IMR-90 (cell line): ENCODE results near the gene DDX53. TPM values are rescaled to one million over a fixed set of nuclear protein-coding genes. Genes with fewer than 3 reads are reported as not detected.
A peak's percentile ranks its signal among the peaks of the same experiment; 100 is the strongest.

Source experiments
- ATAC-seq: fragments of 200-7000 bp; cut with Tn5 transposase; 2 replicates; pipeline ENCODE4 v1.9.1; 2020; ENCODE audit warnings: low read depth, mild to moderate bottlenecking, moderate library complexity
- BruUV-seq: library from RNA; stranded (reverse); fragments of 400-500 nt; replicated peaks from 2 replicates; lab custom pipeline; 2021; lab: Mats Ljungman, UMichigan
- CTCF ChIA-PET: fragments of 300-600 bp; formaldehyde crosslinking; extraction: SDS; loops from one replicate; lab custom pipeline; 2021; ENCODE audit warnings: antibody characterized with exemption; lab: Yijun Ruan, JAX
- POLR2A ChIA-PET: fragments of 300-600 bp; sonication (Branson Sonifier 250); formaldehyde crosslinking; loops from one replicate; lab custom pipeline; 2022; ENCODE audit warnings: antibody characterized with exemption; ENCODE audit not compliant: unreplicated experiment; lab: Charles Lee
- DNase-seq: peaks from one replicate; pipeline ENCODE4 v3.0.0; 2013
- H2AFZ ChIP-seq: replicated peaks from 2 replicates; pipeline ENCODE3; 2013; ENCODE audit warnings: low read length, mild to moderate bottlenecking; ENCODE audit not compliant: poor library complexity
- H2AK5ac ChIP-seq: 2 replicates; pipeline ENCODE4 v1.6.1; 2013; ENCODE audit warnings: low read depth, low read length, inconsistent platforms
- H2AK9ac ChIP-seq: replicated peaks from 2 replicates; pipeline ENCODE3; 2013; ENCODE audit warnings: mild to moderate bottlenecking, low read depth, low read length, moderate library complexity; ENCODE audit not compliant: poor library complexity
- H2BK120ac ChIP-seq: 2 replicates; pipeline ENCODE4 v1.6.1; 2013; ENCODE audit warnings: low read depth, low read length, inconsistent platforms
- H2BK15ac ChIP-seq: 3 replicates; pipeline ENCODE4 v1.6.1; 2013; ENCODE audit warnings: low read depth, low read length, inconsistent platforms
- H2BK20ac ChIP-seq: 2 replicates; pipeline ENCODE4 v1.6.1; 2013; ENCODE audit warnings: low read depth, mild to moderate bottlenecking, inconsistent platforms, low read length, moderate library complexity
- H2BK5ac ChIP-seq: 2 replicates; pipeline ENCODE4 v1.6.1; 2013; ENCODE audit warnings: mild to moderate bottlenecking, low read depth, low read length, inconsistent platforms; ENCODE audit not compliant: poor library complexity, severe bottlenecking
- H3K14ac ChIP-seq: replicated peaks from 2 replicates; pipeline ENCODE4 v1.6.1; 2013; ENCODE audit warnings: low read depth, low read length, inconsistent platforms
- H3K18ac ChIP-seq: 2 replicates; pipeline ENCODE4 v1.6.1; 2013; ENCODE audit warnings: low read depth, low read length, control low read depth
- H3K23ac ChIP-seq: 2 replicates; pipeline ENCODE4 v1.6.1; 2013; ENCODE audit warnings: low read depth, low read length, inconsistent platforms
- H3K27ac ChIP-seq: 2 replicates; pipeline ENCODE4 v1.5.1; 2013; ENCODE audit warnings: mild to moderate bottlenecking, control low read depth, low read length; ENCODE audit not compliant: insufficient read depth
- H3K27me3 ChIP-seq: 2 replicates; pipeline ENCODE4 v1.6.1; 2013; ENCODE audit warnings: low read length; ENCODE audit not compliant: control insufficient read depth, insufficient read depth
- H3K36me3 ChIP-seq: 2 replicates; pipeline ENCODE4 v1.6.1; 2013; ENCODE audit warnings: low read length, mixed read lengths; ENCODE audit not compliant: control insufficient read depth, insufficient read depth
- H3K4ac ChIP-seq: 2 replicates; pipeline ENCODE4 v1.6.1; 2013; ENCODE audit warnings: low read depth, low read length, inconsistent platforms
- H3K4me1 ChIP-seq: 2 replicates; pipeline ENCODE4 v1.6.1; 2013; ENCODE audit warnings: low read length, mixed read lengths; ENCODE audit not compliant: control insufficient read depth, insufficient read depth
- H3K4me2 ChIP-seq: 2 replicates; pipeline ENCODE4 v1.6.1; 2013; ENCODE audit warnings: low read depth, mild to moderate bottlenecking, control low read depth, low read length, moderate library complexity
- H3K4me3 ChIP-seq: 2 replicates; pipeline ENCODE4 v1.5.1; 2013; ENCODE audit warnings: low read depth, mild to moderate bottlenecking, control low read depth, low read length, moderate library complexity; ENCODE audit not compliant: insufficient read depth
- H3K56ac ChIP-seq: 2 replicates; pipeline ENCODE4 v1.6.1; 2013; ENCODE audit warnings: low read length, inconsistent platforms; ENCODE audit not compliant: insufficient read depth; ENCODE audit errors: extremely low read depth
- H3K79me1 ChIP-seq, 2 experiments: 2 replicates each; pipeline ENCODE4 v1.6.1; 2013; ENCODE audit warnings: low read length in 2 of 2, inconsistent platforms in 1 of 2, low read depth in 1 of 2
- H3K9ac ChIP-seq: 2 replicates; pipeline ENCODE4 v1.6.1; 2013; ENCODE audit warnings: low read depth, low read length, control low read depth
- H3K9me1 ChIP-seq: 2 replicates; pipeline ENCODE4 v1.6.1; 2013; ENCODE audit warnings: low read length, inconsistent platforms; ENCODE audit not compliant: insufficient read depth
- H3K9me3 ChIP-seq: 2 replicates; pipeline ENCODE4 v1.6.1; 2013; ENCODE audit warnings: low read length; ENCODE audit not compliant: control insufficient read depth, insufficient read depth
- H4K20me1 ChIP-seq: 2 replicates; pipeline ENCODE4 v1.6.1; 2013; ENCODE audit warnings: low read length, inconsistent platforms; ENCODE audit not compliant: insufficient read depth
- H4K5ac ChIP-seq: 2 replicates; pipeline ENCODE4 v1.6.1; 2013; ENCODE audit warnings: mild to moderate bottlenecking, low read depth, low read length, control low read depth
- H4K8ac ChIP-seq, 2 experiments: 2 replicates each; pipeline ENCODE4 v1.6.1; 2013; ENCODE audit warnings: low read depth in 2 of 2, low read length in 2 of 2, control low read depth in 1 of 2, inconsistent platforms in 1 of 2
- H4K91ac ChIP-seq: 2 replicates; pipeline ENCODE4 v1.6.1; 2013; ENCODE audit warnings: low read depth, low read length, inconsistent platforms; ENCODE audit not compliant: insufficient read depth
- FOS ChIP-seq: fragments of 150-350 bp; IDR thresholded peaks from 2 replicates; pipeline ENCODE4 v1.6.1; 2016; ENCODE audit warnings: low read depth, low read length
- MAFK ChIP-seq: IDR thresholded peaks from 2 replicates; pipeline ENCODE4 v1.6.1; 2012; ENCODE audit warnings: low read depth, low read length, improper control_type of control experiment
- WGBS, 2 experiments: methylation state at CpG; one replicate each; pipeline versions ENCODE4 v1.1.5 to v1.1.7; 2013; ENCODE audit warnings: missing lambda C conversion rate in 2 of 2; ENCODE audit not compliant: insufficient read length in 1 of 2; ENCODE audit errors: extremely low coverage in 2 of 2; 5-methylcytosine and 5-hydroxymethylcytosine counted together
- dilution Hi-C: fragments of 300-500 bp; cut with HindIII; formaldehyde crosslinking; loops from one replicate; pipeline ENCODE4 v1.14.3; 2018; ENCODE audit warnings: low sequenced_read_pairs; ENCODE audit not compliant: unreplicated experiment
- in situ Hi-C: fragments of 300-500 bp; cut with MboI; formaldehyde crosslinking; loops from 3 replicates; pipeline ENCODE4 v1.14.3; 2019; ENCODE audit warnings: low sequenced_read_pairs, inconsistent platforms, mixed read lengths
- intact Hi-C: fragments of 100-400 bp; cut with micrococcal nuclease; formaldehyde crosslinking; loops from 2 replicates; pipeline ENCODE4 v1.10.0; 2022
- polyA plus RNA-seq, 3 experiments: library from polyadenylated mRNA; depleted of rRNA; stranded (reverse); fragments of >200 nt; gene quantifications; 2 replicates each; pipeline ENCODE4 v1.2.3, GENCODE V29; 2012; ENCODE audit warnings: low replicate concordance in 1 of 3
- total RNA-seq: library from RNA; depleted of rRNA; stranded (reverse); fragments of >200 nt; gene quantifications from 2 replicates; pipeline ENCODE4 v1.2.3, GENCODE V29; 2012

The DDX53 gene
- total and polyA plus RNA-seq, 2 of the 4 experiments (the other 2 are of a cell fraction): not detected

- Histone ChIP-seq H4K91ac (no peak overlapping the region), H3K56ac (no peak overlapping the region), H3K18ac (no peak overlapping the region), H3K27ac (no peak overlapping the region), H2BK15ac (no peak overlapping the region), H3K14ac (no peak overlapping the region), H2BK5ac (no peak overlapping the region), H3K27me3 (no peaks in the 10 kb centered on the region), H2AK5ac (no peak overlapping the region), H2BK120ac (no peak overlapping the region), H3K4me1 (no peaks in the 10 kb centered on the region), H3K36me3 (no peaks in the 10 kb centered on the region), H4K8ac (no peak overlapping the region), H4K5ac (no peak overlapping the region), H3K79me1 (no peaks in the 10 kb centered on the region), H3K9ac (no peak overlapping the region), H3K9me1 (no peaks in the 10 kb centered on the region), H3K9me3 (no peaks in the 10 kb centered on the region), H2BK20ac (no peak overlapping the region), H3K4ac (no peak overlapping the region), H3K4me2 (no peak overlapping the region), H2AFZ (no peak overlapping the region), H3K4me3 (no peak overlapping the region), H3K23ac (no peak overlapping the region), H4K20me1 (no peaks in the 10 kb centered on the region), H2AK9ac (no peak overlapping the region)
- in situ Hi-C loops (no loop called here), dilution Hi-C loops (no loop called here), intact Hi-C loops (no loop called here)
- CTCF ChIA-PET: interaction anchor here (0.7 to 1.0 kb wide), 2 partner anchors 127 to 719 kb away, joined by 3 read pairs; no protein-coding TSS in a partner anchor
- POLR2A ChIA-PET: no interaction called here
- no peak for ATAC-seq
- no CpG with 5 or more reads among the region's 1 CpG for WGBS, 2 experiments
- DNase-seq: peak; percentile 16
- TF ChIP-seq FOS (no peak), MAFK (no peak)
- BruUV-seq: no TSS peak
Observed at GRCh38 chrX:22969411-22969810, 30.3 kb upstream of the DDX53 start.
